Measurements from ENCODE around the gene ARGFX.

ARGFX gene

DNA sequence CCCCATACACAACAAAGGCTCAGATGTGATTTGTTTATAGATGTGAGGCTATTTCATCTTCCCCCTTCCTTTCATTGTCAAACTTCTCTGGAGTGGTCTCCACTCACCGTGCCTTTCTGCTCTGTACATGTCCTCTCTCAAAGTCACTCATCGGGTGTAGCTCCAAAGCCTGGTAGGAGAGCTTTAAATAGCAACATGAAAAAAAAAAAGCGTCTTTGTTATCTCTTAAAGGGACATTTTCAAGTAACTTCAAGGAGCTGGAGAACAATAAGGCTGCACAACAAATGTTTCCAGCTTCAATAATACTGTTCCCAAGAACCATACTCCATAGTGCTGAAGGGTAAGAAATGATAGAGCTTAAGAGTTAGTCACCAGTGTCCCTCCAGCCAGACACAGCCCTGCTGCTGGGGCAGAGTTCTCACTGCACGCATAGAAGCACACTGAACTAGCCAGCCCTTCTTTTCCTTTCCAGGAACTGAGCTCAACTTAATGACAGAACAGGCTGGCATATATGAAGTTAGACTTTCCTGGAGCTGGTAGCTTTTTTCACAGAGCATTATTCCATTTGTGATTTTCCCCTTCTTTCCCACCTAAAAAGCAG is 33.6 kb downstream of the ARGFX start:
- no peak for DNase-seq

DNA sequence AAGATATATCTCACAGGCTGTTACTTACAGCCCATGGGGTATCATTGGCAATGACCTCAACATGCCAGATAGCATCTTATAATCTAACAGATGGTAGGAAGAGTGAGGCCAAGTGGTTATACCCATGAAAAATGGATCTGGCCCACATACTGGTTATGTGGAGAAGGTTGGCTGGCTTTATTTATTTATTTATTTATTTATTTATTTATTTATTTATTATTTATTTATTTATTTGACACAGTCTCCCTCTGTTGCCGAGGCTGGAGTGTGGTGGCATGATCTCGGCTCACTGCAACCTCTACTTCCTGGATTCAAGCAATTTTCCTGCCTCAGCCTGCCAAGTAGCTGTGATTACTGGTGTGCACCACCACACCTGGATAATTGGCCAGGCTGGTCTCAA is 37.0 kb downstream of the ARGFX start:
- no peak for DNase-seq

DNA sequence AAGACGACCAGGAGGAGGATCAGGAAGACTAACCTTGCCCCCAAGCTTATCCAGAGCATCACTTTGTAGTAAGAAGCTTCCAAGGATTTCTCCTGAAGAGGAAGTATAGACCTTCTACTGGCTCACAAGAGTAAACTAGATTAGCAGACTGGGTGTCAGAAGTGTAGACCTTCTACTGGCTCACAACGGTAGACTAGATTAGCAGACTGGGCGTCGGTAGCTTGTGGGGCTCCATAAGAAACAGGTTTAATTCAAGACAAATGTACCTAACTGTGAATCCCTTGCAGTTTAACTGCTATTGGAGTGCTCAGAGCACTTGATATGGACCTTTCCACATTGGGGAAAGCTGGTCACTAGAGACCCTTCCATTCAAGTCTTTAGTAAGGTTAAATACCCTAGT is 38.4 kb downstream of the ARGFX start:
- no peak for DNase-seq
